NT2/D1 (cell line): ENCODE data around the gene PMM2.

Experiments used
- YY1 ChIP-seq: IDR thresholded peaks from 2 replicates; pipeline ENCODE4 v1.6.1; 2011; ENCODE audit not compliant: insufficient read length, insufficient read depth
- ZNF274 ChIP-seq: IDR thresholded peaks from 2 replicates; pipeline ENCODE4 v1.6.1; 2011; ENCODE audit warnings: mild to moderate bottlenecking, low read depth, low read length

DNA sequence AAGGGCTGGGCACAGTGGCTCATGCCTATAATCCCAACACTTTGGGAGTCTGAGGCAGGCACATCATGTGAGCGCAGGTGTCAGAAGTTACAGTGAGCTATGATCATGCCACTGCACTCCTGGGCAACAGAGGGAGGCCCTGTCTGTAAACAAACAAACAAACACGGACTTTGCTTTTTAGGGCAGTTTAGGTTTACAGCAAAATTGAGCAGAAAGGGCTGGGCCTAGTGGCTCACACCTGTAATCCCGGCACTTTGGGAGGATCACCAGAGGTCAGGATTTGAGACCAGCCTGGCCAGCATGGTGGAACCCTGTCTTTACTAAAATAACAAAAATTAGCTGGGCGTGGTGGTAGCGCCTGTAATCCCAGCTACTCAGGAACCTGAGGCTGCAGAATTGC, 74.4 kb downstream of the PMM2 start:
- no peak for TF ChIP-seq YY1
- TF ChIP-seq ZNF274: no peak
